Esophagus squamous epithelium (tissue), 5 donors: ENCODE results near the gene BUB3. TPM values are rescaled to one million over a fixed set of nuclear protein-coding genes. Genes with fewer than 3 reads are reported as not detected.

ENCODE experiments used
- DNase-seq: peaks from one replicate; lab custom pipeline; 2025; lab: John Stamatoyannopoulos, UW
- H3K27ac ChIP-seq, 4 donors: fragments of 200-600 bp; sonication (generic); one replicate each; pipeline ENCODE4 v1.5.1; 2016 to 2019; ENCODE audit warnings: mild to moderate bottlenecking in 1 of 4
- H3K27me3 ChIP-seq, 4 donors: fragments of 200-600 bp; sonication (generic); 1 replicate in 3 of 4; 2 replicates in 1 of 4; pipeline versions ENCODE4 v1.5.1 to v1.6.0; 2017 to 2021; ENCODE audit warnings: antibody characterized with exemption in 1 of 4
- H3K36me3 ChIP-seq, 3 donors: fragments of 200-600 bp; sonication (generic); one replicate each; pipeline ENCODE4 v1.5.1; 2016 to 2019
- H3K4me1 ChIP-seq, 3 donors: fragments of 200-600 bp; sonication (generic); one replicate each; pipeline ENCODE4 v1.5.1; 2017 to 2019
- H3K4me3 ChIP-seq, 4 donors: fragments of 200-600 bp; sonication (generic); 1 replicate in 3 of 4; 2 replicates in 1 of 4; pipeline ENCODE4 v1.5.1; 2016 to 2019; ENCODE audit warnings: mild to moderate bottlenecking in 2 of 4, moderate library complexity in 1 of 4
- H3K9me3 ChIP-seq, 3 donors: fragments of 200-600 bp; sonication (generic); one replicate each; pipeline ENCODE4 v1.5.1; 2016 to 2019
- CTCF ChIP-seq, 6 experiments: fragments of 450-650 bp in 4 of 6; fragments of 200-600 bp in 2 of 6; sonication (generic) in 2 of 6; IDR thresholded peaks; one replicate each; pipeline ENCODE4 v1.5.1; 2016 to 2019; ENCODE audit warnings: antibody characterized with exemption in 6 of 6, mild to moderate bottlenecking in 4 of 6, moderate library complexity in 4 of 6
- POLR2A ChIP-seq, 4 donors: fragments of 450-650 bp; IDR thresholded peaks; one replicate each; pipeline ENCODE4 v1.6.1; 2017; ENCODE audit warnings: antibody characterized with exemption in 4 of 4, mild to moderate bottlenecking in 4 of 4, moderate library complexity in 3 of 4
- WGBS, 2 donors: methylation state at CpG; one replicate each; pipeline ENCODE4 v1.1.5; 2018; 5-methylcytosine and 5-hydroxymethylcytosine counted together
- intact Hi-C: fragments of 100-400 bp; cut with DNase I; formaldehyde crosslinking; loops from one replicate; pipeline ENCODE4 v1.15.0; 2022
- total RNA-seq, 4 donors: library from RNA; depleted of rRNA; stranded (reverse); fragments of >200 nt; gene quantifications; one replicate each; pipeline ENCODE4 v1.1.0, GENCODE V29; 2016
- donor health status: DM: yes; HTN: yes; CAD: no.

Gene BUB3
- total RNA-seq, 4 donors from 2014 or later = 84.3 to 121 (median 100) TPM

- no peak for TF ChIP-seq CTCF (IDR thresholded peaks at IDR 0.05)
- TF ChIP-seq POLR2A (IDR thresholded peaks at IDR 0.05) = no peak
- Histone ChIP-seq H3K9me3 (no peaks in the 10 kb centered on the region), H3K36me3 (no peaks in the 10 kb centered on the region), H3K27ac (no peak overlapping the region), H3K27me3 (peaks cover 52 to 100% (median 70%) of the 10 kb centered on the region in 4 donors), H3K4me3 (no peak overlapping the region), H3K4me1 (peaks cover 37 to 81% (median 51%) of the 10 kb centered on the region in 3 donors)
- intact Hi-C loops = no loop called here
- no peak for DNase-seq
- WGBS, 2 donors = 24 to 29% methylated on average over 17 to 18 of the region's 24 CpGs
Measured at GRCh38 chr10:123146894-123147634, 7.1 kb upstream of the BUB3 start.

GRCh38 chr10:123147635-123148413 is 6.4 kb upstream of the BUB3 start, which contains the start of gene HMX2:
Gene HMX2, plus strand, starts transcription at chr10:123148136. Its CDS starts 243 bp downstream, at chr10:123148379.
- intact Hi-C loops = no loop called here
- no peak for DNase-seq

GRCh38 chr10:123148414-123149161 is 5.6 kb upstream of the BUB3 start:
- Histone ChIP-seq H3K4me1 (peaks cover 37 to 67% (median 49%) of the 10 kb centered on the region in 3 donors), H3K4me3 (peak overlapping the region in 1 of 4 donors; percentile 47), H3K27me3 (peaks cover 40 to 100% (median 60%) of the 10 kb centered on the region in 4 donors), H3K27ac (no peak overlapping the region), H3K9me3 (no peaks in the 10 kb centered on the region), H3K36me3 (no peaks in the 10 kb centered on the region)
- DNase-seq = no peak
- intact Hi-C loops = no loop called here
- TF ChIP-seq CTCF (IDR thresholded peaks at IDR 0.05) (no peak), POLR2A (IDR thresholded peaks at IDR 0.05) (no peak)
- 5 to 15% methylated on average over 13 to 39 of the region's 55 CpGs for WGBS, 2 donors

More at GRCh38 chr10:123147635-123148413, 6.4 kb upstream of the BUB3 start, which contains the start of gene HMX2:
- peaks cover 37 to 74% (median 49%) of the 10 kb centered on the region in 3 donors for H3K4me1 ChIP-seq
- no peaks in the 10 kb centered on the region for H3K36me3 ChIP-seq
- H3K27me3 ChIP-seq = peaks cover 48 to 100% (median 65%) of the 10 kb centered on the region in 4 donors
- peak within 1 kb of the TSS in 1 of 4 donors; percentile 47 for H3K4me3 ChIP-seq
- 0% methylated on average over 2 to 4 of the region's 64 CpGs for WGBS, 2 donors
- TF ChIP-seq CTCF (IDR thresholded peaks at IDR 0.05) = no peak
- TF ChIP-seq POLR2A (IDR thresholded peaks at IDR 0.05) = no peak
- no peak within 1 kb of the TSS for H3K27ac ChIP-seq
- H3K9me3 ChIP-seq = no peaks in the 10 kb centered on the region

GRCh38 chr10:123149162-123149567 is 5.0 kb upstream of the BUB3 start:
- Histone ChIP-seq H3K4me3 (peak overlapping the region; percentile 19 to 64 (median 38)), H3K36me3 (no peaks in the 10 kb centered on the region), H3K9me3 (no peaks in the 10 kb centered on the region), H3K27ac (no peak overlapping the region), H3K4me1 (peaks cover 37 to 67% (median 49%) of the 10 kb centered on the region in 3 donors), H3K27me3 (peaks cover 36 to 96% (median 57%) of the 10 kb centered on the region in 4 donors)
- 10 to 11% methylated on average over 5 of the region's 12 CpGs for WGBS, 2 donors
- no peak for TF ChIP-seq POLR2A (IDR thresholded peaks at IDR 0.05)
- TF ChIP-seq CTCF (IDR thresholded peaks at IDR 0.05) = no peak
- no peak for DNase-seq
- intact Hi-C loops = no loop called here
